Adrenal gland (tissue), 5 donors: ENCODE results near the gene TBX1.

Experiments used
- CTCF ChIP-seq, 6 experiments: fragments of 450-650 bp in 4 of 6; fragments of 200-600 bp in 2 of 6; sonication (generic) in 1 of 6; IDR thresholded peaks; 1 replicate in 5 of 6; 2 replicates in 1 of 6; pipeline versions ENCODE4 v1.5.1 to v1.8.0; 2016 to 2021; ENCODE audit warnings: antibody characterized with exemption in 6 of 6, mild to moderate bottlenecking in 2 of 6, moderate library complexity in 1 of 6
- POLR2A ChIP-seq, 2 donors: fragments of 450-650 bp; IDR thresholded peaks; one replicate each; pipeline ENCODE4 v1.6.1; 2017; ENCODE audit warnings: antibody characterized with exemption in 2 of 2, mild to moderate bottlenecking in 2 of 2, moderate library complexity in 1 of 2
- donor health status: DM: no; HTN: no; CAD: no.

- no peak for TF ChIP-seq CTCF (IDR thresholded peaks at IDR 0.05)
- no peak for TF ChIP-seq POLR2A (IDR thresholded peaks at IDR 0.05)
Measured at GRCh38 chr22:19738664-19739447, 21.7 kb upstream of the TBX1 start.
